ENCODE measurements around the gene AFG1L.

GRCh38 chr6:108468346-108468745 is 173.5 kb downstream of the AFG1L start:
- TF ChIP-seq CTCF (conservative IDR thresholded peaks at IDR 0.05) (no peak), ZFX (IDR thresholded peaks at IDR 0.05) (no peak)

Data from C4-2B (cell line).